NCI-H524 treated with DMSO at 0.1 percent for 48 hours (cell line): ENCODE results near the gene SHC4.

Source experiments
- DNase-seq: peaks from one replicate; lab custom pipeline; 2025; lab: John Stamatoyannopoulos, UW

Gene SHC4

GRCh38 chr15:48968066-48968465 is 4.3 kb upstream of the SHC4 start:
- no peak for DNase-seq

GRCh38 chr15:48967336-48967735 is 3.6 kb upstream of the SHC4 start:
- DNase-seq: no peak

- no peak for DNase-seq
Observed at GRCh38 chr15:48966595-48967301, 3.0 kb upstream of the SHC4 start.

GRCh38 chr15:48965972-48966371 is 2.3 kb upstream of the SHC4 start:
- no peak for DNase-seq

GRCh38 chr15:48964898-48965297 is 1.2 kb upstream of the SHC4 start:
- DNase-seq: no peak

GRCh38 chr15:48962662-48963523 is 826 bp downstream of the SHC4 start:
- no peak for DNase-seq

- no peak for DNase-seq
Observed at GRCh38 chr15:48955967-48956366, 7.8 kb downstream of the SHC4 start.

GRCh38 chr15:48955370-48955769 is 8.3 kb downstream of the SHC4 start:
- DNase-seq: no peak

GRCh38 chr15:48954538-48954937 is 9.2 kb downstream of the SHC4 start:
- no peak for DNase-seq

GRCh38 chr15:48946840-48947187 is 16.9 kb downstream of the SHC4 start:
- DNase-seq: no peak

- no peak for DNase-seq
Observed at GRCh38 chr15:48946074-48946839, 17.5 kb downstream of the SHC4 start.

- no peak for DNase-seq
Observed at GRCh38 chr15:48945386-48945785, 18.3 kb downstream of the SHC4 start.

GRCh38 chr15:48941904-48942303 is 21.8 kb downstream of the SHC4 start:
- DNase-seq: no peak

GRCh38 chr15:48940508-48940907 is 23.2 kb downstream of the SHC4 start:
- DNase-seq: no peak

- DNase-seq: no peak
Observed at GRCh38 chr15:48939648-48940047, 24.1 kb downstream of the SHC4 start.

- no peak for DNase-seq
Observed at GRCh38 chr15:48937886-48938285, 25.8 kb downstream of the SHC4 start.

GRCh38 chr15:48936666-48937065 is 27.1 kb downstream of the SHC4 start:
- no peak for DNase-seq

GRCh38 chr15:48935236-48935635 is 28.5 kb downstream of the SHC4 start:
- DNase-seq: no peak

- no peak for DNase-seq
Observed at GRCh38 chr15:48930735-48931134, 33.0 kb downstream of the SHC4 start.

GRCh38 chr15:48929661-48930060 is 34.1 kb downstream of the SHC4 start:
- no peak for DNase-seq

GRCh38 chr15:48928877-48929538 is 34.7 kb downstream of the SHC4 start:
- no peak for DNase-seq

GRCh38 chr15:48925714-48926223 is 38.0 kb downstream of the SHC4 start:
- no peak for DNase-seq
